Stomach (tissue), 9 donors: ENCODE results near the gene TTYH1. TPM values are rescaled to one million over a fixed set of nuclear protein-coding genes. Genes with fewer than 3 reads are reported as not detected.

Source experiments
- DNase-seq, 2 donors: peaks; one replicate each; pipeline versions ENCODE4 v3.0.0 to v3.0.0-alpha.2; 2013 to 2019
- H3K27ac ChIP-seq, 5 donors: fragments of 200-600 bp in 4 of 5; sonication (generic) in 4 of 5; one replicate each; pipeline ENCODE4 v1.5.1; 2013 to 2019; ENCODE audit warnings: mild to moderate bottlenecking in 1 of 5, moderate library complexity in 1 of 5
- H3K27me3 ChIP-seq, 3 donors: fragments of 200-600 bp; sonication (generic); one replicate each; pipeline ENCODE4 v1.5.1; 2017 to 2019; ENCODE audit warnings: mixed run types in 1 of 3
- H3K36me3 ChIP-seq, 4 donors: fragments of 200-600 bp; sonication (generic); 1 replicate in 3 of 4; 2 replicates in 1 of 4; pipeline ENCODE4 v1.5.1; 2016 to 2019
- H3K4me1 ChIP-seq, 4 donors: fragments of 200-600 bp; sonication (generic); one replicate each; pipeline ENCODE4 v1.5.1; 2016 to 2019
- H3K4me3 ChIP-seq, 4 donors: fragments of 200-600 bp; sonication (generic) in 3 of 4; one replicate each; pipeline ENCODE4 v1.5.1; 2016 to 2019; ENCODE audit warnings: mild to moderate bottlenecking in 1 of 4
- H3K9me3 ChIP-seq, 4 donors: fragments of 200-600 bp; sonication (generic); one replicate each; pipeline ENCODE4 v1.5.1; 2016 to 2019
- CTCF ChIP-seq, 7 experiments: fragments of 450-650 bp in 4 of 7; fragments of 200-600 bp in 3 of 7; sonication (generic) in 3 of 7; IDR thresholded peaks; one replicate each; pipeline ENCODE4 v1.5.1; 2016 to 2019; ENCODE audit warnings: antibody characterized with exemption in 7 of 7, control low read depth in 2 of 7, mild to moderate bottlenecking in 1 of 7
- EP300 ChIP-seq: sonication (generic); formaldehyde crosslinking; IDR thresholded peaks from one replicate; pipeline ENCODE4 v1.6.1; 2017; ENCODE audit warnings: antibody characterized with exemption
- POLR2A ChIP-seq, 4 donors: fragments of 450-650 bp; IDR thresholded peaks; one replicate each; pipeline ENCODE4 v1.6.1; 2016; ENCODE audit warnings: antibody characterized with exemption in 4 of 4, control low read depth in 2 of 4, mild to moderate bottlenecking in 1 of 4, moderate library complexity in 1 of 4
- POLR2AphosphoS5 ChIP-seq, 3 donors: sonication (generic); formaldehyde crosslinking; IDR thresholded peaks; one replicate each; pipeline ENCODE4 v1.6.1; 2016; ENCODE audit warnings: antibody characterized with exemption in 3 of 3
- WGBS, 5 donors: extraction: QIAGEN DNeasy Blood & Tissue Kit in 3 of 5; methylation state at CpG; one replicate each; pipeline versions ENCODE4 v1.1.5 to v1.1.7; 2013 to 2018; 5-methylcytosine and 5-hydroxymethylcytosine counted together
- intact Hi-C: fragments of 100-400 bp; cut with DNase I; formaldehyde crosslinking; loops from one replicate; pipeline ENCODE4 v1.15.1; 2023; ENCODE audit warnings: low total_unique reads
- polyA plus RNA-seq, 3 donors: library from polyadenylated mRNA; stranded (reverse); fragments of 200-250 nt; gene quantifications; one replicate each; pipeline ENCODE4 v1.2.3, GENCODE V29; 2013
- total RNA-seq, 5 donors: library from RNA; depleted of rRNA; stranded (reverse); fragments of >200 nt; gene quantifications; one replicate each; pipeline versions ENCODE4 v1.1.0 to v1.2.3, GENCODE V29; 2014 to 2016
- donor health status: healthy with polysubstance abuse.
- donor health status: Bipolar disorder and iron deficiency.
- donor health status: healthy.

TTYH1 gene
- total and polyA plus RNA-seq, 8 donors = 0.12 to 12.9 (median 2.3) TPM; not detected in 3

- intact Hi-C loops = no loop called here
- 21 to 45% (median 37%) methylated on average over 9 to 11 of the region's 11 CpGs for WGBS, 5 donors
- Histone ChIP-seq H3K4me1 (peaks cover 29 to 57% (median 48%) of the 10 kb centered on the region in 4 donors), H3K27me3 (peaks cover 0 to 31% (median 18%) of the 10 kb centered on the region in 3 donors), H3K36me3 (no peaks in the 10 kb centered on the region), H3K4me3 (no peak overlapping the region), H3K27ac (no peak overlapping the region), H3K9me3 (no peaks in the 10 kb centered on the region)
- TF ChIP-seq POLR2A (IDR thresholded peaks at IDR 0.05) (no peak), EP300 (no peak), POLR2AphosphoS5 (IDR thresholded peaks at IDR 0.05) (no peak), CTCF (IDR thresholded peaks at IDR 0.05) (no peak)
- DNase-seq = no peak
These were observed 19.6 kb downstream of the TTYH1 start for GRCh38 chr19:54434873-54435214.

GRCh38 chr19:54435551-54436016 is 20.3 kb downstream of the TTYH1 start:
- TF ChIP-seq EP300 (no peak), POLR2AphosphoS5 (IDR thresholded peaks at IDR 0.05) (no peak), CTCF (IDR thresholded peaks at IDR 0.05) (no peak), POLR2A (IDR thresholded peaks at IDR 0.05) (no peak)
- DNase-seq = no peak
- no peak overlapping the region for H3K27ac ChIP-seq
- H3K36me3 ChIP-seq = peaks cover 0 to 7% (median 6%) of the 10 kb centered on the region in 4 donors
- intact Hi-C loops = no loop called here
- H3K9me3 ChIP-seq = no peaks in the 10 kb centered on the region
- no peak overlapping the region for H3K4me3 ChIP-seq
- WGBS, 5 donors = 31 to 45% (median 39%) methylated on average over 11 to 16 of the region's 16 CpGs
- peaks cover 0 to 24% (median 11%) of the 10 kb centered on the region in 3 donors for H3K27me3 ChIP-seq
- H3K4me1 ChIP-seq = peaks cover 23 to 50% (median 41%) of the 10 kb centered on the region in 4 donors

- H3K4me3 ChIP-seq = no peak overlapping the region
- peaks cover 18 to 45% (median 36%) of the 10 kb centered on the region in 4 donors for H3K4me1 ChIP-seq
- H3K9me3 ChIP-seq = no peaks in the 10 kb centered on the region
- peak in 1 of 2 donors; percentile 53 for DNase-seq
- H3K36me3 ChIP-seq = peaks cover 0 to 9% (median 7%) of the 10 kb centered on the region in 4 donors
- 34 to 48% (median 45%) methylated on average over 13 to 15 of the region's 15 CpGs for WGBS, 5 donors
- intact Hi-C loops = no loop called here
- H3K27ac ChIP-seq = peak overlapping the region in 2 of 5 donors; percentile 8 to 32
- no peak for TF ChIP-seq CTCF (IDR thresholded peaks at IDR 0.05)
- no peak for TF ChIP-seq POLR2A (IDR thresholded peaks at IDR 0.05)
- no peak for TF ChIP-seq EP300
- TF ChIP-seq POLR2AphosphoS5 (IDR thresholded peaks at IDR 0.05) = no peak
- H3K27me3 ChIP-seq = peaks cover 0 to 19% (median 6%) of the 10 kb centered on the region in 3 donors
These were observed 20.8 kb downstream of the TTYH1 start for GRCh38 chr19:54436031-54436523.

DNA sequence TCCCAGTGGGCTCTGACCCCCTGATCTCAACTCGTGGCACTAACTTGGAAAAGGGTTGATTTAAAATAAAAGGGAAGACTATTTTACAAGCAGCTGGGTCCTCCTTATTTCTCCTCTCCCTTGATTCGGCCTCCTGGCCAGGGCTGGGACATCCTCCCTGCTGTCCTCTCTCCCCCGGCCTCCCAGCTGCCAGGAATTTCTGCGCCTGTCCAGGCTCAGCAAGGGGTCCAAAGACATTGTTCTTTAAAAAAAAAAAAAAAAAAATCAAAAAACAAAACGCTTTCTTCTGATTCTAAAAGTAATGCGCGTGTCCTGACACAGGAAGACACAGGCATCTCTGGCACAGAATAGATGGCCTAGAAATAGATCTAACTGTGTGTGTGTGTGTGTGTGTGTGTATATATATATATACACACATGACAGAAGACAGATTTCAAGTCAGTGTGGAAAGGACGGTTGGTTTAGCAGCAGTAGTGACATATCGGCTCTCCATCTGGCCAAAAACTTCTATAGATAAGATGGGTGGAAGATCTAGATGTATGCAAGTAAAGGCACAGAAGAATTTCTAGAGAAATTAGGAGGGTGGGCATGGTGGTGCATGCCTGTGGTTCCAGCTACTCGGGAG is 21.5 kb downstream of the TTYH1 start:
- H3K27me3 ChIP-seq = peaks cover 0 to 12% (median 0%) of the 10 kb centered on the region in 3 donors
- 74 to 86% (median 82%) methylated on average over 10 of the region's 10 CpGs for WGBS, 5 donors
- no peaks in the 10 kb centered on the region for H3K9me3 ChIP-seq
- no peak overlapping the region for H3K4me3 ChIP-seq
- H3K27ac ChIP-seq = peak overlapping the region in 1 of 5 donors; percentile 32
- H3K4me1 ChIP-seq = peaks cover 12 to 38% (median 30%) of the 10 kb centered on the region in 4 donors
- no peak for DNase-seq
- H3K36me3 ChIP-seq = peaks cover 0 to 10% (median 7%) of the 10 kb centered on the region in 4 donors
- intact Hi-C loops = no loop called here
- TF ChIP-seq POLR2AphosphoS5 (IDR thresholded peaks at IDR 0.05) (no peak), POLR2A (IDR thresholded peaks at IDR 0.05) (no peak), CTCF (IDR thresholded peaks at IDR 0.05) (no peak), EP300 (no peak)
